Measurements from ENCODE around the gene HAUS8. TPM values are rescaled to one million over a fixed set of nuclear protein-coding genes. Genes with fewer than 3 reads are reported as not detected.
A peak's percentile ranks its signal among the peaks of the same experiment; 100 is the strongest.
"Not testable (repeated sequence)": the region's sequence is repeated elsewhere in the genome, so short reads cannot be mapped to it uniquely, and the experiment has no call there.

Gene HAUS8
- total RNA-seq, 1 experiment from 2014 or later, result 30.8 TPM

- peak; percentile 94 to 99 for DNase-seq
- H3K9me2 ChIP-seq (ENCODE audit: insufficient read depth), result no peaks in the 10 kb centered on the region
- no peaks in the 10 kb centered on the region for H3K27me3 ChIP-seq (ENCODE audit: insufficient read depth, low read depth)
- peaks cover 70% of the 10 kb centered on the region for H3K79me2 ChIP-seq (ENCODE audit: low read depth)
- peaks cover 24% of the 10 kb centered on the region for H3K4me1 ChIP-seq (replicated peaks; ENCODE audit: insufficient read depth)
- H3K36me3 ChIP-seq (ENCODE audit: low read depth), result peaks cover 10% of the 10 kb centered on the region; the same call in 1 of the 2 replicates
- ChIA-PET POLR2A (ENCODE audit: unreplicated experiment) (no interaction called here), CTCF (no interaction called here)
- H3K27ac ChIP-seq, result peak overlapping the region; percentile 68
- H3K4me2 ChIP-seq, result peak overlapping the region; percentile 70
- no peak overlapping the region; the same call in 1 of the 2 replicates for H3K4me3 ChIP-seq
- BruUV-seq (replicated peaks), result no TSS peak
- H2AFZ ChIP-seq, result 0 out of 2 replicates have a peak overlapping the region, but pooled peaks have one; percentile 41
- TF ChIP-seq EZH2 (IDR thresholded peaks at IDR 0.05; ENCODE audit: low read depth) (no peak), CTCF (conservative IDR thresholded peaks at IDR 0.05) (no peak)
- peaks cover 4% of the 10 kb centered on the region; the same call in 1 of the 2 replicates for H3K9me3 ChIP-seq (ENCODE audit: insufficient read depth, low read depth)
- H3F3A ChIP-seq (ENCODE audit: insufficient read depth, low read depth), result peaks cover 40% of the 10 kb centered on the region
- intact Hi-C loops (cut with micrococcal nuclease; ENCODE audit: unreplicated experiment), result loop anchor here (1.0 kb wide), 1 partner anchor 27 kb away; no protein-coding TSS in a partner anchor
- peaks cover 3% of the 10 kb centered on the region; the same call in 1 of the 2 replicates for H4K20me1 ChIP-seq (ENCODE audit: insufficient read depth)
Measured at GRCh38 chr19:17107546-17108452, 32.5 kb upstream of the HAUS8 start.

GRCh38 chr19:17106964-17107363 is 31.7 kb upstream of the HAUS8 start:
- DNase-seq; H3K4me3 ChIP-seq; H3K9me3 ChIP-seq (ENCODE audit: insufficient read depth, low read depth); H3K9me2 ChIP-seq (ENCODE audit: insufficient read depth); H2AFZ ChIP-seq; BruUV-seq (replicated peaks); H4K20me1 ChIP-seq (ENCODE audit: insufficient read depth); CTCF ChIA-PET; POLR2A ChIA-PET (ENCODE audit: unreplicated experiment); H3K27me3 ChIP-seq (ENCODE audit: insufficient read depth, low read depth); intact Hi-C loops (cut with micrococcal nuclease; ENCODE audit: unreplicated experiment): not testable (repeated sequence)
- peaks cover 18% of the 10 kb centered on the region for H3K36me3 ChIP-seq (ENCODE audit: low read depth)
- H3K4me1 ChIP-seq (replicated peaks; ENCODE audit: insufficient read depth), result peaks cover 24% of the 10 kb centered on the region
- peaks cover 70% of the 10 kb centered on the region for H3K79me2 ChIP-seq (ENCODE audit: low read depth)
- H3K4me2 ChIP-seq, result peak overlapping the region; percentile 70
- H3K27ac ChIP-seq, result peak overlapping the region; percentile 62
- peaks cover 40% of the 10 kb centered on the region for H3F3A ChIP-seq (ENCODE audit: insufficient read depth, low read depth)

GRCh38 chr19:17105556-17105955 is 30.3 kb upstream of the HAUS8 start:
- no peak overlapping the region for H2AFZ ChIP-seq
- POLR2A ChIA-PET (ENCODE audit: unreplicated experiment), result interaction anchor here (0.6 kb wide), 1 partner anchor 18 kb away, joined by 3 read pairs; no protein-coding TSS in a partner anchor
- no peak overlapping the region for H3K4me2 ChIP-seq
- TF ChIP-seq CTCF (conservative IDR thresholded peaks at IDR 0.05) (no peak), EZH2 (IDR thresholded peaks at IDR 0.05; ENCODE audit: low read depth) (no peak)
- CTCF ChIA-PET, result no interaction called here
- peaks cover 40% of the 10 kb centered on the region for H3F3A ChIP-seq (ENCODE audit: insufficient read depth, low read depth)
- H3K4me1 ChIP-seq (replicated peaks; ENCODE audit: insufficient read depth), result peaks cover 24% of the 10 kb centered on the region
- DNase-seq, result peak in 1 of 2 experiments; percentile 33
- H3K9me2 ChIP-seq (ENCODE audit: insufficient read depth), result no peaks in the 10 kb centered on the region
- peaks cover 3% of the 10 kb centered on the region; the same call in 1 of the 2 replicates for H4K20me1 ChIP-seq (ENCODE audit: insufficient read depth)
- intact Hi-C loops (cut with micrococcal nuclease; ENCODE audit: unreplicated experiment), result no loop called here
- H3K27ac ChIP-seq, result no peak overlapping the region
- H3K79me2 ChIP-seq (ENCODE audit: low read depth), result peaks cover 71% of the 10 kb centered on the region
- H3K27me3 ChIP-seq (ENCODE audit: insufficient read depth, low read depth), result no peaks in the 10 kb centered on the region
- no TSS peak for BruUV-seq (replicated peaks)
- H3K4me3 ChIP-seq, result no peak overlapping the region
- H3K36me3 ChIP-seq (ENCODE audit: low read depth), result peaks cover 20% of the 10 kb centered on the region
- H3K9me3 ChIP-seq (ENCODE audit: insufficient read depth, low read depth), result peaks cover 9% of the 10 kb centered on the region; the same call in 1 of the 2 replicates
